Neural progenitor cell (in vitro differentiated cells): Measurements from ENCODE around the gene GNAI3.

Experiments used
- EZH2 ChIP-seq: fragments of 200-600 bp; sonication (generic); IDR thresholded peaks from 2 replicates; pipeline ENCODE4 v1.6.1; 2017; ENCODE audit warnings: antibody characterized with exemption, mild to moderate bottlenecking, moderate library complexity
- EZH2phosphoT487 ChIP-seq: fragments of 200-600 bp; sonication (generic); IDR thresholded peaks from 2 replicates; pipeline ENCODE4 v1.6.1; 2017; ENCODE audit warnings: antibody characterized with exemption
- TF ChIP-seq, protein P1 (sequence below): fragments of 200-600 bp; sonication (generic); IDR thresholded peaks from 2 replicates; pipeline ENCODE4 v1.5.1; 2017; ENCODE audit warnings: antibody characterized with exemption, mild to moderate bottlenecking

DNA sequence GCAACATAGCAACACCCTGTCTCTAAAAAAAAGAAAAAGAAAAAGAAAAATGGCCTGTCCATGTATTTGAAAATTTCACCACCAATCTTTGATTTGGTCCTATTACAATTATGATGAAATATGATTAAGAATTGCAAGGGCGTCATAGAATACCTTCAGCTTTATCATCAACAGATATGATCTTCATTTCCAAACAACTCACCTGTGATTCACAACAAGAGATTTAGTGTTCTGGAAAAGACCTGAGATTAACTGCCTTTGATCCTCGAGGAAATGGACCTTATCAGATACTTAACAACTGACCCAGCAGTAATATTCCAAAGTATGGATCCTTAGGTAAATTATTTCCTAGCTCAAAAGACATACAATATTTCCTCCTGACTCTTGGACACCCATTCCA is 104.0 kb downstream of the GNAI3 start:
- TF ChIP-seq, protein P1, sequence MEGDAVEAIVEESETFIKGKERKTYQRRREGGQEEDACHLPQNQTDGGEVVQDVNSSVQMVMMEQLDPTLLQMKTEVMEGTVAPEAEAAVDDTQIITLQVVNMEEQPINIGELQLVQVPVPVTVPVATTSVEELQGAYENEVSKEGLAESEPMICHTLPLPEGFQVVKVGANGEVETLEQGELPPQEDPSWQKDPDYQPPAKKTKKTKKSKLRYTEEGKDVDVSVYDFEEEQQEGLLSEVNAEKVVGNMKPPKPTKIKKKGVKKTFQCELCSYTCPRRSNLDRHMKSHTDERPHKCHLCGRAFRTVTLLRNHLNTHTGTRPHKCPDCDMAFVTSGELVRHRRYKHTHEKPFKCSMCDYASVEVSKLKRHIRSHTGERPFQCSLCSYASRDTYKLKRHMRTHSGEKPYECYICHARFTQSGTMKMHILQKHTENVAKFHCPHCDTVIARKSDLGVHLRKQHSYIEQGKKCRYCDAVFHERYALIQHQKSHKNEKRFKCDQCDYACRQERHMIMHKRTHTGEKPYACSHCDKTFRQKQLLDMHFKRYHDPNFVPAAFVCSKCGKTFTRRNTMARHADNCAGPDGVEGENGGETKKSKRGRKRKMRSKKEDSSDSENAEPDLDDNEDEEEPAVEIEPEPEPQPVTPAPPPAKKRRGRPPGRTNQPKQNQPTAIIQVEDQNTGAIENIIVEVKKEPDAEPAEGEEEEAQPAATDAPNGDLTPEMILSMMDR: no peak
- TF ChIP-seq EZH2: no peak
- TF ChIP-seq EZH2phosphoT487: no peak
